ENCODE results near the gene PSME4. TPM values are rescaled to one million over a fixed set of nuclear protein-coding genes. Genes with fewer than 3 reads are reported as not detected.

Gene PSME4
- total RNA-seq, 2 donors from 2014 or later = 90.6 to 116 TPM

GRCh38 chr2:53941749-53942148 lies 29.0 kb downstream of the PSME4 start:
- H3K9me3 Mint-ChIP-seq = no peaks in the 10 kb centered on the region
- 91 to 100% methylated on average over 1 to 5 of the region's 5 CpGs for WGBS, 2 experiments (ENCODE audit: insufficient coverage in 1 of 2, insufficient read length in 1 of 2)

GRCh38 chr2:53939656-53940055 lies 31.1 kb downstream of the PSME4 start:
- Mint-ChIP-seq H3K4me1 (no peaks in the 10 kb centered on the region), H3K4me3 (no peak overlapping the region), H3K27ac (no peak overlapping the region), H3K9me3 (no peaks in the 10 kb centered on the region), H3K36me3 (ENCODE audit: low read depth) (peaks cover 43% of the 10 kb centered on the region), H3K27me3 (ENCODE audit: insufficient read depth) (no peaks in the 10 kb centered on the region)
- H3K9ac ChIP-seq (ENCODE audit: extremely low read depth, low read length, poor library complexity, severe bottlenecking) = no peak overlapping the region
- TF ChIP-seq CTCF (conservative IDR thresholded peaks at IDR 0.05) = no peak
- H3K4me3 ChIP-seq (ENCODE audit: low read length) = no peak overlapping the region
- no peak for DNase-seq
- H3K4me1 ChIP-seq (ENCODE audit: control insufficient read depth, insufficient read depth, low read length) = no peaks in the 10 kb centered on the region
- peaks cover 94% of the 10 kb centered on the region for H3K36me3 ChIP-seq (ENCODE audit: control insufficient read depth, insufficient read depth, low read length)
- H3K27ac ChIP-seq (ENCODE audit: low read depth, low read length) = no peak overlapping the region
- WGBS, 2 experiments (ENCODE audit: insufficient coverage in 1 of 2, insufficient read length in 1 of 2) = 97% methylated on average over 4 of the region's 4 CpGs; no CpG with 5 or more reads in 1 of the 2 experiments
- no peaks in the 10 kb centered on the region for H3K27me3 ChIP-seq (ENCODE audit: control insufficient read depth, insufficient read depth, low read length, poor library complexity, severe bottlenecking)
- H3K9me3 ChIP-seq (ENCODE audit: control insufficient read depth, low read length) = no peaks in the 10 kb centered on the region

More at GRCh38 chr2:53941749-53942148, 29.0 kb downstream of the PSME4 start:
- H3K36me3 ChIP-seq (ENCODE audit: control insufficient read depth, insufficient read depth, low read length) = peaks cover 94% of the 10 kb centered on the region
- no peak overlapping the region for H3K4me3 Mint-ChIP-seq
- no peaks in the 10 kb centered on the region for H3K27me3 Mint-ChIP-seq (ENCODE audit: insufficient read depth)
- no peaks in the 10 kb centered on the region for H3K27me3 ChIP-seq (ENCODE audit: control insufficient read depth, insufficient read depth, low read length, poor library complexity, severe bottlenecking)
- H3K9me3 ChIP-seq (ENCODE audit: control insufficient read depth, low read length) = no peaks in the 10 kb centered on the region
- H3K27ac Mint-ChIP-seq = no peak overlapping the region
- no peak overlapping the region for H3K27ac ChIP-seq (ENCODE audit: low read depth, low read length)
- TF ChIP-seq CTCF (conservative IDR thresholded peaks at IDR 0.05) = no peak
- no peak overlapping the region for H3K4me3 ChIP-seq (ENCODE audit: low read length)
- H3K4me1 Mint-ChIP-seq = no peaks in the 10 kb centered on the region
- no peak overlapping the region for H3K9ac ChIP-seq (ENCODE audit: extremely low read depth, low read length, poor library complexity, severe bottlenecking)
- H3K4me1 ChIP-seq (ENCODE audit: control insufficient read depth, insufficient read depth, low read length) = no peaks in the 10 kb centered on the region
- H3K36me3 Mint-ChIP-seq (ENCODE audit: low read depth) = peaks cover 44% of the 10 kb centered on the region
- DNase-seq = no peak

- Histone ChIP-seq H3K36me3 (ENCODE audit: control insufficient read depth, insufficient read depth, low read length) (peaks cover 95% of the 10 kb centered on the region), H3K27me3 (ENCODE audit: control insufficient read depth, insufficient read depth, low read length, poor library complexity, severe bottlenecking) (no peaks in the 10 kb centered on the region), H3K4me3 (ENCODE audit: low read length) (no peak overlapping the region), H3K9ac (ENCODE audit: extremely low read depth, low read length, poor library complexity, severe bottlenecking) (no peak overlapping the region), H3K4me1 (ENCODE audit: control insufficient read depth, insufficient read depth, low read length) (no peaks in the 10 kb centered on the region), H3K9me3 (ENCODE audit: control insufficient read depth, low read length) (no peaks in the 10 kb centered on the region), H3K27ac (ENCODE audit: low read depth, low read length) (no peak overlapping the region)
- DNase-seq = no peak
- H3K4me3 Mint-ChIP-seq = no peak overlapping the region
- no peaks in the 10 kb centered on the region for H3K27me3 Mint-ChIP-seq (ENCODE audit: insufficient read depth)
- H3K36me3 Mint-ChIP-seq (ENCODE audit: low read depth) = peaks cover 46% of the 10 kb centered on the region
- H3K4me1 Mint-ChIP-seq = no peaks in the 10 kb centered on the region
- TF ChIP-seq CTCF (conservative IDR thresholded peaks at IDR 0.05) = no peak
- WGBS, 2 experiments (ENCODE audit: insufficient coverage in 1 of 2, insufficient read length in 1 of 2) = 85 to 100% methylated on average over 1 to 2 of the region's 3 CpGs
- no peak overlapping the region for H3K27ac Mint-ChIP-seq
- no peaks in the 10 kb centered on the region for H3K9me3 Mint-ChIP-seq
Measured at GRCh38 chr2:53938904-53939303, 31.9 kb downstream of the PSME4 start.
